WTC11 (cell line): ENCODE measurements around the gene TMEM183A. TPM values are rescaled to one million over a fixed set of nuclear protein-coding genes. Genes with fewer than 3 reads are reported as not detected.
A peak's percentile ranks its signal among the peaks of the same experiment; 100 is the strongest.

Source experiments
- ATAC-seq: fragments of 200-7000 bp; cut with Tn5 transposase; 2 replicates; pipeline ENCODE4 v1.10.0; 2021; ENCODE audit warnings: mild to moderate bottlenecking, moderate library complexity
- CTCF ChIA-PET: fragments of 300-600 bp; sonication (Branson Sonifier 250); formaldehyde crosslinking; loops from one replicate; lab custom pipeline; 2021; ENCODE audit warnings: antibody characterized with exemption; lab: Charles Lee
- POLR2A ChIA-PET: fragments of 350-600 bp; sonication (Branson Sonifier 250); formaldehyde crosslinking; loops from one replicate; lab custom pipeline; 2021; ENCODE audit warnings: antibody characterized with exemption; lab: Charles Lee
- DNase-seq: peaks from one replicate; pipeline ENCODE4 v3.0.0; 2021; ENCODE audit warnings: low spot score
- H3K27ac Mint-ChIP-seq: 2 replicates; pipeline ENCODE4 v1.8.0; 2021; ENCODE audit warnings: mixed read lengths
- H3K27me3 Mint-ChIP-seq: 2 replicates; pipeline ENCODE4 v1.8.0; 2021; ENCODE audit warnings: low read depth, mild to moderate bottlenecking, moderate library complexity, mixed read lengths
- H3K36me3 Mint-ChIP-seq: 2 replicates; pipeline ENCODE4 v1.8.0; 2021; ENCODE audit warnings: mixed read lengths
- H3K4me1 Mint-ChIP-seq: 2 replicates; pipeline ENCODE4 v1.8.0; 2022; ENCODE audit warnings: mixed read lengths
- H3K4me3 Mint-ChIP-seq: 2 replicates; pipeline ENCODE4 v1.8.0; 2021; ENCODE audit warnings: mild to moderate bottlenecking, moderate library complexity, mixed read lengths
- H3K9me3 Mint-ChIP-seq: 2 replicates; pipeline ENCODE4 v1.8.0; 2021; ENCODE audit warnings: mixed read lengths
- ATF2 ChIP-seq: sonication (generic); formaldehyde crosslinking; IDR thresholded peaks from 2 replicates; pipeline ENCODE4 v1.8.1; 2022; ENCODE audit warnings: low read depth, missing genetic modification reagents, borderline replicate concordance
- ELF4 ChIP-seq: sonication (generic); formaldehyde crosslinking; IDR thresholded peaks from 2 replicates; pipeline ENCODE4 v1.8.1; 2022; ENCODE audit warnings: low read depth, mild to moderate bottlenecking, moderate library complexity, missing genetic modification reagents
- FOXJ3 ChIP-seq: sonication (generic); formaldehyde crosslinking; IDR thresholded peaks from 2 replicates; pipeline ENCODE4 v1.9.0; 2021; ENCODE audit warnings: missing genetic modification reagents, mild to moderate bottlenecking, borderline replicate concordance
- FOXK1 ChIP-seq: sonication (generic); formaldehyde crosslinking; IDR thresholded peaks from 2 replicates; pipeline ENCODE4 v1.8.0; 2022; ENCODE audit warnings: mild to moderate bottlenecking, moderate library complexity, missing genetic modification reagents
- GRHL2 ChIP-seq: fragments of 250-450 bp; sonication (Bioruptor Pico); IDR thresholded peaks from 2 replicates; pipeline ENCODE4 v1.8.0; 2022; ENCODE audit warnings: mild to moderate bottlenecking, moderate library complexity; ENCODE audit not compliant: insufficient replicate concordance, severe bottlenecking
- HMGA2 ChIP-seq: fragments of 250-450 bp; sonication (Bioruptor Pico); IDR thresholded peaks from 2 replicates; pipeline ENCODE4 v1.4.0; 2021; ENCODE audit warnings: mild to moderate bottlenecking, moderate library complexity
- IRF2 ChIP-seq: sonication (generic); formaldehyde crosslinking; IDR thresholded peaks from 2 replicates; pipeline ENCODE4 v1.8.0; 2022; ENCODE audit warnings: low read depth, missing genetic modification reagents, borderline replicate concordance
- JUN ChIP-seq: sonication (generic); formaldehyde crosslinking; IDR thresholded peaks from 2 replicates; pipeline ENCODE4 v1.8.0; 2023; ENCODE audit warnings: mild to moderate bottlenecking, missing genetic modification reagents
- KAT7 ChIP-seq: sonication (generic); formaldehyde crosslinking; IDR thresholded peaks from 2 replicates; pipeline ENCODE4 v1.8.1; 2023; ENCODE audit warnings: missing genetic modification reagents, mild to moderate bottlenecking, borderline replicate concordance
- MLX ChIP-seq: sonication (generic); formaldehyde crosslinking; IDR thresholded peaks from 2 replicates; pipeline ENCODE4 v1.8.1; 2023; ENCODE audit warnings: mild to moderate bottlenecking, missing genetic modification reagents, moderate library complexity
- NR1H2 ChIP-seq: sonication (generic); formaldehyde crosslinking; IDR thresholded peaks from 2 replicates; pipeline ENCODE4 v1.9.0; 2021; ENCODE audit warnings: mild to moderate bottlenecking, moderate library complexity, missing genetic modification reagents
- RORB ChIP-seq: fragments of 250-450 bp; sonication (Bioruptor Pico); IDR thresholded peaks from 2 replicates; pipeline ENCODE4 v1.9.0; 2021; ENCODE audit warnings: mild to moderate bottlenecking
- SOX15 ChIP-seq: fragments of 250-450 bp; sonication (Bioruptor Pico); IDR thresholded peaks from 2 replicates; pipeline ENCODE4 v1.9.0; 2021; ENCODE audit warnings: mild to moderate bottlenecking
- ZNF121 ChIP-seq: sonication (generic); formaldehyde crosslinking; IDR thresholded peaks from 2 replicates; pipeline ENCODE4 v1.8.0; 2023; ENCODE audit warnings: missing genetic modification reagents
- ZNF138 ChIP-seq: sonication (generic); formaldehyde crosslinking; conservative IDR thresholded peaks from 2 replicates; pipeline ENCODE4 v1.8.1; 2022; ENCODE audit warnings: mild to moderate bottlenecking, moderate library complexity, missing genetic modification reagents
- ZNF232 ChIP-seq: sonication (generic); formaldehyde crosslinking; IDR thresholded peaks from 2 replicates; pipeline ENCODE4 v1.8.0; 2022; ENCODE audit warnings: mild to moderate bottlenecking, missing genetic modification reagents
- ZNF416 ChIP-seq: fragments of 250-450 bp; sonication (Bioruptor Pico); IDR thresholded peaks from 2 replicates; pipeline ENCODE4 v1.9.0; 2021; ENCODE audit warnings: mild to moderate bottlenecking, inconsistent platforms
- total RNA-seq: library from RNA; stranded (reverse); gene quantifications from 3 replicates; pipeline ENCODE4 v1.2.3, GENCODE V29; 2021
- TF ChIP-seq, protein P1 (sequence below): fragments of 250-450 bp; sonication (Bioruptor Pico); IDR thresholded peaks from 2 replicates; pipeline ENCODE4 v2.1.2; 2022; ENCODE audit warnings: mild to moderate bottlenecking, moderate library complexity
- TF ChIP-seq, protein P2 (sequence below): fragments of 250-450 bp; sonication (Bioruptor Pico); IDR thresholded peaks from 2 replicates; pipeline ENCODE4 v1.9.0; 2021; ENCODE audit warnings: mild to moderate bottlenecking
- TF ChIP-seq, protein P3 (sequence below): sonication (generic); formaldehyde crosslinking; IDR thresholded peaks from 2 replicates; pipeline ENCODE4 v1.8.1; 2022; ENCODE audit warnings: mild to moderate bottlenecking, missing genetic modification reagents, moderate library complexity, borderline replicate concordance
- TF ChIP-seq, protein P4 (sequence below): sonication (generic); formaldehyde crosslinking; IDR thresholded peaks from 2 replicates; pipeline ENCODE4 v1.8.0; 2023; ENCODE audit warnings: missing genetic modification reagents, mild to moderate bottlenecking, borderline replicate concordance

TMEM183A gene
- total RNA-seq, 1 experiment from 2014 or later, result 108 TPM

GRCh38 chr1:203048086-203048485, 40.9 kb downstream of the TMEM183A start:
- Mint-ChIP-seq H3K4me1 (peaks cover 29% of the 10 kb centered on the region), H3K27me3 (no peaks in the 10 kb centered on the region; the same call in 1 of the 2 replicates), H3K9me3 (no peaks in the 10 kb centered on the region), H3K36me3 (peaks cover 29% of the 10 kb centered on the region), H3K4me3 (no peak overlapping the region), H3K27ac (no peak overlapping the region)
- TF ChIP-seq, protein P1, sequence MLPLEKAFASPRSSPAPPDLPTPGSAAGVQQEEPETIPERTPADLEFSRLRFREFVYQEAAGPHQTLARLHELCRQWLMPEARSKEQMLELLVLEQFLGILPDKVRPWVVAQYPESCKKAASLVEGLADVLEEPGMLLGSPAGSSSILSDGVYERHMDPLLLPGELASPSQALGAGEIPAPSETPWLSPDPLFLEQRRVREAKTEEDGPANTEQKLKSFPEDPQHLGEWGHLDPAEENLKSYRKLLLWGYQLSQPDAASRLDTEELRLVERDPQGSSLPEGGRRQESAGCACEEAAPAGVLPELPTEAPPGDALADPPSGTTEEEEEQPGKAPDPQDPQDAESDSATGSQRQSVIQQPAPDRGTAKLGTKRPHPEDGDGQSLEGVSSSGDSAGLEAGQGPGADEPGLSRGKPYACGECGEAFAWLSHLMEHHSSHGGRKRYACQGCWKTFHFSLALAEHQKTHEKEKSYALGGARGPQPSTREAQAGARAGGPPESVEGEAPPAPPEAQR (CRISPR knock-in tag), result no peak
- TF ChIP-seq SOX15 (CRISPR knock-in tag), result no peak
- TF ChIP-seq ATF2 (CRISPR knock-in tag), result no peak
- no peak for TF ChIP-seq KAT7 (CRISPR knock-in tag)
- no peak for TF ChIP-seq FOXJ3 (CRISPR knock-in tag)
- no peak for TF ChIP-seq ZNF138
- TF ChIP-seq GRHL2 (CRISPR knock-in tag), result no peak
- TF ChIP-seq ZNF232 (CRISPR knock-in tag), result no peak
- TF ChIP-seq ZNF416 (CRISPR knock-in tag), result no peak
- TF ChIP-seq FOXK1 (CRISPR knock-in tag), result no peak
- no peak for TF ChIP-seq JUN (CRISPR knock-in tag)
- no peak for TF ChIP-seq RORB (CRISPR knock-in tag)
- TF ChIP-seq, protein P2, sequence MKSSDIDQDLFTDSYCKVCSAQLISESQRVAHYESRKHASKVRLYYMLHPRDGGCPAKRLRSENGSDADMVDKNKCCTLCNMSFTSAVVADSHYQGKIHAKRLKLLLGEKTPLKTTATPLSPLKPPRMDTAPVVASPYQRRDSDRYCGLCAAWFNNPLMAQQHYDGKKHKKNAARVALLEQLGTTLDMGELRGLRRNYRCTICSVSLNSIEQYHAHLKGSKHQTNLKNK (CRISPR knock-in tag), result no peak
- no peak for TF ChIP-seq ELF4 (CRISPR knock-in tag)
- no peak for TF ChIP-seq IRF2 (CRISPR knock-in tag)
- no peak for TF ChIP-seq NR1H2
- ChIA-PET CTCF (interaction anchor here (0.6 to 11.5 kb wide), 40 partner anchors 7 to 602 kb away, joined by 3 to 412 read pairs (median 5); partner anchors contain the start of genes ADORA1, MYBPH, MYOG and PPFIA4), POLR2A (interaction anchor here (1.0 to 1.3 kb wide), 2 partner anchors 8 to 18 kb away, joined by 3 to 4 read pairs; no protein-coding TSS in a partner anchor)
- DNase-seq (no peak), ATAC-seq (no peak)

GRCh38 chr1:203048555-203049051, 41.4 kb downstream of the TMEM183A start:
- Mint-ChIP-seq H3K27me3 (no peaks in the 10 kb centered on the region), H3K27ac (no peak overlapping the region), H3K4me3 (no peak overlapping the region), H3K9me3 (no peaks in the 10 kb centered on the region), H3K4me1 (peaks cover 34% of the 10 kb centered on the region), H3K36me3 (peaks cover 27% of the 10 kb centered on the region)
- ChIA-PET POLR2A (interaction anchor here (0.6 to 1.3 kb wide), 3 partner anchors 8 to 198 kb away, joined by 3 to 4 read pairs (median 3); no protein-coding TSS in a partner anchor), CTCF (interaction anchor here (0.6 to 11.5 kb wide), 40 partner anchors 7 to 602 kb away, joined by 3 to 412 read pairs (median 5); partner anchors contain the start of genes ADORA1, MYBPH, MYOG and PPFIA4)
- peak; percentile 92 for ATAC-seq
- DNase-seq, result peak; percentile 76
- TF ChIP-seq, protein P3, sequence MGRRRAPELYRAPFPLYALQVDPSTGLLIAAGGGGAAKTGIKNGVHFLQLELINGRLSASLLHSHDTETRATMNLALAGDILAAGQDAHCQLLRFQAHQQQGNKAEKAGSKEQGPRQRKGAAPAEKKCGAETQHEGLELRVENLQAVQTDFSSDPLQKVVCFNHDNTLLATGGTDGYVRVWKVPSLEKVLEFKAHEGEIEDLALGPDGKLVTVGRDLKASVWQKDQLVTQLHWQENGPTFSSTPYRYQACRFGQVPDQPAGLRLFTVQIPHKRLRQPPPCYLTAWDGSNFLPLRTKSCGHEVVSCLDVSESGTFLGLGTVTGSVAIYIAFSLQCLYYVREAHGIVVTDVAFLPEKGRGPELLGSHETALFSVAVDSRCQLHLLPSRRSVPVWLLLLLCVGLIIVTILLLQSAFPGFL (CRISPR knock-in tag), result no peak
- no peak for TF ChIP-seq MLX
- TF ChIP-seq HMGA2 (CRISPR knock-in tag), result no peak
- TF ChIP-seq, protein P4, sequence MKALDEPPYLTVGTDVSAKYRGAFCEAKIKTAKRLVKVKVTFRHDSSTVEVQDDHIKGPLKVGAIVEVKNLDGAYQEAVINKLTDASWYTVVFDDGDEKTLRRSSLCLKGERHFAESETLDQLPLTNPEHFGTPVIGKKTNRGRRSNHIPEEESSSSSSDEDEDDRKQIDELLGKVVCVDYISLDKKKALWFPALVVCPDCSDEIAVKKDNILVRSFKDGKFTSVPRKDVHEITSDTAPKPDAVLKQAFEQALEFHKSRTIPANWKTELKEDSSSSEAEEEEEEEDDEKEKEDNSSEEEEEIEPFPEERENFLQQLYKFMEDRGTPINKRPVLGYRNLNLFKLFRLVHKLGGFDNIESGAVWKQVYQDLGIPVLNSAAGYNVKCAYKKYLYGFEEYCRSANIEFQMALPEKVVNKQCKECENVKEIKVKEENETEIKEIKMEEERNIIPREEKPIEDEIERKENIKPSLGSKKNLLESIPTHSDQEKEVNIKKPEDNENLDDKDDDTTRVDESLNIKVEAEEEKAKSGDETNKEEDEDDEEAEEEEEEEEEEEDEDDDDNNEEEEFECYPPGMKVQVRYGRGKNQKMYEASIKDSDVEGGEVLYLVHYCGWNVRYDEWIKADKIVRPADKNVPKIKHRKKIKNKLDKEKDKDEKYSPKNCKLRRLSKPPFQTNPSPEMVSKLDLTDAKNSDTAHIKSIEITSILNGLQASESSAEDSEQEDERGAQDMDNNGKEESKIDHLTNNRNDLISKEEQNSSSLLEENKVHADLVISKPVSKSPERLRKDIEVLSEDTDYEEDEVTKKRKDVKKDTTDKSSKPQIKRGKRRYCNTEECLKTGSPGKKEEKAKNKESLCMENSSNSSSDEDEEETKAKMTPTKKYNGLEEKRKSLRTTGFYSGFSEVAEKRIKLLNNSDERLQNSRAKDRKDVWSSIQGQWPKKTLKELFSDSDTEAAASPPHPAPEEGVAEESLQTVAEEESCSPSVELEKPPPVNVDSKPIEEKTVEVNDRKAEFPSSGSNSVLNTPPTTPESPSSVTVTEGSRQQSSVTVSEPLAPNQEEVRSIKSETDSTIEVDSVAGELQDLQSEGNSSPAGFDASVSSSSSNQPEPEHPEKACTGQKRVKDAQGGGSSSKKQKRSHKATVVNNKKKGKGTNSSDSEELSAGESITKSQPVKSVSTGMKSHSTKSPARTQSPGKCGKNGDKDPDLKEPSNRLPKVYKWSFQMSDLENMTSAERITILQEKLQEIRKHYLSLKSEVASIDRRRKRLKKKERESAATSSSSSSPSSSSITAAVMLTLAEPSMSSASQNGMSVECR (CRISPR knock-in tag), result no peak
- no peak for TF ChIP-seq ATF2 (CRISPR knock-in tag)
- no peak for TF ChIP-seq ZNF121 (CRISPR knock-in tag)
